KBM-7 (cell line): Measurements from ENCODE around the gene SSX2IP.
"Not testable (repeated sequence)": the region's sequence is repeated elsewhere in the genome, so short reads cannot be mapped to it uniquely, and the experiment has no call there.

Source experiments
- DNase-seq: peaks from one replicate; pipeline ENCODE4 v3.0.0-alpha.2; 2015
- in situ Hi-C: fragments of 300-500 bp; cut with MboI; formaldehyde crosslinking; loops from 2 replicates; pipeline ENCODE4 v1.14.3; 2020; ENCODE audit warnings: low sequenced_read_pairs, low pct_unique_long_range_greater_than_20kb, mixed read lengths

Gene SSX2IP

GRCh38 chr1:84598846-84599741, 91.2 kb downstream of the SSX2IP start:
- in situ Hi-C loops: no loop called here
- DNase-seq: no peak

- DNase-seq: no peak
- in situ Hi-C loops: no loop called here
Measured at GRCh38 chr1:84598418-84598817, 91.8 kb downstream of the SSX2IP start.

GRCh38 chr1:84597011-84597410, 93.2 kb downstream of the SSX2IP start:
- no peak for DNase-seq
- in situ Hi-C loops: no loop called here

GRCh38 chr1:84594959-84595358, 95.3 kb downstream of the SSX2IP start:
- in situ Hi-C loops, DNase-seq: not testable (repeated sequence)
